Stomach (tissue), 9 donors: Measurements from ENCODE around the gene EGFL7. TPM values are rescaled to one million over a fixed set of nuclear protein-coding genes. Genes with fewer than 3 reads are reported as not detected.

ENCODE experiments used
- DNase-seq, 2 donors: peaks; one replicate each; pipeline versions ENCODE4 v3.0.0 to v3.0.0-alpha.2; 2013 to 2019
- H3K27ac ChIP-seq, 5 donors: fragments of 200-600 bp in 4 of 5; sonication (generic) in 4 of 5; one replicate each; pipeline ENCODE4 v1.5.1; 2013 to 2019; ENCODE audit warnings: mild to moderate bottlenecking in 1 of 5, moderate library complexity in 1 of 5
- H3K27me3 ChIP-seq, 3 donors: fragments of 200-600 bp; sonication (generic); one replicate each; pipeline ENCODE4 v1.5.1; 2017 to 2019; ENCODE audit warnings: mixed run types in 1 of 3
- H3K36me3 ChIP-seq, 4 donors: fragments of 200-600 bp; sonication (generic); 1 replicate in 3 of 4; 2 replicates in 1 of 4; pipeline ENCODE4 v1.5.1; 2016 to 2019
- H3K4me1 ChIP-seq, 4 donors: fragments of 200-600 bp; sonication (generic); one replicate each; pipeline ENCODE4 v1.5.1; 2016 to 2019
- H3K4me3 ChIP-seq, 4 donors: fragments of 200-600 bp; sonication (generic) in 3 of 4; one replicate each; pipeline ENCODE4 v1.5.1; 2016 to 2019; ENCODE audit warnings: mild to moderate bottlenecking in 1 of 4
- H3K9me3 ChIP-seq, 4 donors: fragments of 200-600 bp; sonication (generic); one replicate each; pipeline ENCODE4 v1.5.1; 2016 to 2019
- CTCF ChIP-seq, 7 experiments: fragments of 450-650 bp in 4 of 7; fragments of 200-600 bp in 3 of 7; sonication (generic) in 3 of 7; IDR thresholded peaks; one replicate each; pipeline ENCODE4 v1.5.1; 2016 to 2019; ENCODE audit warnings: antibody characterized with exemption in 7 of 7, control low read depth in 2 of 7, mild to moderate bottlenecking in 1 of 7
- EP300 ChIP-seq: sonication (generic); formaldehyde crosslinking; IDR thresholded peaks from one replicate; pipeline ENCODE4 v1.6.1; 2017; ENCODE audit warnings: antibody characterized with exemption
- POLR2A ChIP-seq, 4 donors: fragments of 450-650 bp; IDR thresholded peaks; one replicate each; pipeline ENCODE4 v1.6.1; 2016; ENCODE audit warnings: antibody characterized with exemption in 4 of 4, control low read depth in 2 of 4, mild to moderate bottlenecking in 1 of 4, moderate library complexity in 1 of 4
- POLR2AphosphoS5 ChIP-seq, 3 donors: sonication (generic); formaldehyde crosslinking; IDR thresholded peaks; one replicate each; pipeline ENCODE4 v1.6.1; 2016; ENCODE audit warnings: antibody characterized with exemption in 3 of 3
- WGBS, 5 donors: extraction: QIAGEN DNeasy Blood & Tissue Kit in 3 of 5; methylation state at CpG; one replicate each; pipeline versions ENCODE4 v1.1.5 to v1.1.7; 2013 to 2018; 5-methylcytosine and 5-hydroxymethylcytosine counted together
- intact Hi-C: fragments of 100-400 bp; cut with DNase I; formaldehyde crosslinking; loops from one replicate; pipeline ENCODE4 v1.15.1; 2023; ENCODE audit warnings: low total_unique reads
- polyA plus RNA-seq, 3 donors: library from polyadenylated mRNA; stranded (reverse); fragments of 200-250 nt; gene quantifications; one replicate each; pipeline ENCODE4 v1.2.3, GENCODE V29; 2013
- total RNA-seq, 5 donors: library from RNA; depleted of rRNA; stranded (reverse); fragments of >200 nt; gene quantifications; one replicate each; pipeline versions ENCODE4 v1.1.0 to v1.2.3, GENCODE V29; 2014 to 2016
- donor health status: healthy with polysubstance abuse.
- donor health status: Bipolar disorder and iron deficiency.
- donor health status: healthy.

Gene EGFL7
- total and polyA plus RNA-seq, 8 donors, result 20.9 to 1,085 (median 52.2) TPM

DNA sequence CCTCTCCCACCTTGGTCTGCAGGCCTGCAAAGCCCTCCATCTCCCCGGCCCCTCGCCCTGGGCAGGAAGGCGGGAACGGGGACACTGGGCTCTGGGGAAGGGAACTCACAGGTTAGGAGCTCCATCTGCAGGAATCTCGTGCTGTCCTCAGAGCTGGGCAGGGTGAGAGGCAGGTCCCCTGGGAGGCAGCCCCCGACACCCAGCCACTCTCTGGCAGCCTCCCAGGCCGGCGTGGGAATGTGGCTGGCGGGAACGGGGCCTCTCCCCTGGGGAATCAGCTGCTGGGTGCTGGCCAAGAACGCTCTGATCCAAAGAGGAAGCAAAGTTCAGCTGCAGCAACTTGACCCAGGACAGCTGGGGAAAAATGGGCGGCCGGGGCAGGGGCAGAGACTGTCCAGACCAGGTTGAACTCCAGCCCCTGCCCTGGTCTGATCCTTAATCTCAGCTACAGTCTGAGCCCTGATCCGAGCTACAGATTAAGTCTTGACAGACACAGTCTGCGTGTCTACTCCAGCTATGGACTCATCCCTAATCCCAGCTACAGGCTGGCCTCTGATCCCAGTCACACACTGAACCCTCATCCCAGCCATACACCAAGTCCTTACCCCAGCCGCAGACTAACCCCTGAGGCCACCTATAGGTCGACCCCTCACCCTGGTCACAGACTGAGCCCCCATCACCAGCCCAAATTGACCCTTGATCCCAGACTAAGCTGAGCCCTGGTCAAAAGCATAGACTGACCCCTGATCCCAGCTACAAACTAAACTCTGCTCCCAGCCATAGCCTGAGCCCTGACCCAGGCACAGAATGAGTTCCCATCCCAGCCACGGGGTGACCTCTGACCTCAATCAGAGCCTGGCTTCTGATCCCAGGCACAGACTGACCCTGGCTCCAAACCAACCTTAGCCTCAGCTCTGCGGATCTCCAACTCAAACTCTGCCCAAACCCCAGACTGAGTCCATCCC, 37.3 kb upstream of the EGFL7 start:
- TF ChIP-seq POLR2AphosphoS5 (IDR thresholded peaks at IDR 0.05), result peak; percentile 23 to 58 (median 42)
- no peak for TF ChIP-seq POLR2A (IDR thresholded peaks at IDR 0.05)
- peak in 3 of 7 experiments; percentile 21 to 53 (median 22) for TF ChIP-seq CTCF (IDR thresholded peaks at IDR 0.05)
- H3K4me1 ChIP-seq, result peaks cover 39 to 81% (median 66%) of the 10 kb centered on the region in 4 donors
- peaks cover 0 to 28% (median 7%) of the 10 kb centered on the region in 3 donors for H3K27me3 ChIP-seq
- 13 to 21% (median 17%) methylated on average over 10 to 19 of the region's 19 CpGs for WGBS, 5 donors
- H3K36me3 ChIP-seq, result no peaks in the 10 kb centered on the region
- no peaks in the 10 kb centered on the region for H3K9me3 ChIP-seq
- H3K27ac ChIP-seq, result peak overlapping the region; percentile 29 to 78 (median 53)
- peak; percentile 92 for DNase-seq
- intact Hi-C loops, result loop anchor here (10.0 kb wide), 1 partner anchor 81 kb away; the partner anchor contains the start of gene NOTCH1
- no peak overlapping the region for H3K4me3 ChIP-seq

GRCh38 chr9:136626066-136626725, 36.5 kb upstream of the EGFL7 start:
- Histone ChIP-seq H3K4me3 (peak overlapping the region in 1 of 4 donors; percentile 13), H3K9me3 (no peaks in the 10 kb centered on the region), H3K27me3 (peaks cover 0 to 28% (median 7%) of the 10 kb centered on the region in 3 donors), H3K36me3 (no peaks in the 10 kb centered on the region), H3K27ac (peak overlapping the region; percentile 29 to 78 (median 53)), H3K4me1 (peaks cover 44 to 81% (median 71%) of the 10 kb centered on the region in 4 donors)
- TF ChIP-seq POLR2A (IDR thresholded peaks at IDR 0.05) (no peak), POLR2AphosphoS5 (IDR thresholded peaks at IDR 0.05) (no peak), EP300 (no peak), CTCF (IDR thresholded peaks at IDR 0.05) (no peak)
- peak; percentile 56 to 83 for DNase-seq
- intact Hi-C loops, result loop anchor here (10.0 kb wide), 1 partner anchor 81 kb away; the partner anchor contains the start of gene NOTCH1
- WGBS, 5 donors, result 27 to 63% (median 34%) methylated on average over 5 to 29 of the region's 30 CpGs

DNA sequence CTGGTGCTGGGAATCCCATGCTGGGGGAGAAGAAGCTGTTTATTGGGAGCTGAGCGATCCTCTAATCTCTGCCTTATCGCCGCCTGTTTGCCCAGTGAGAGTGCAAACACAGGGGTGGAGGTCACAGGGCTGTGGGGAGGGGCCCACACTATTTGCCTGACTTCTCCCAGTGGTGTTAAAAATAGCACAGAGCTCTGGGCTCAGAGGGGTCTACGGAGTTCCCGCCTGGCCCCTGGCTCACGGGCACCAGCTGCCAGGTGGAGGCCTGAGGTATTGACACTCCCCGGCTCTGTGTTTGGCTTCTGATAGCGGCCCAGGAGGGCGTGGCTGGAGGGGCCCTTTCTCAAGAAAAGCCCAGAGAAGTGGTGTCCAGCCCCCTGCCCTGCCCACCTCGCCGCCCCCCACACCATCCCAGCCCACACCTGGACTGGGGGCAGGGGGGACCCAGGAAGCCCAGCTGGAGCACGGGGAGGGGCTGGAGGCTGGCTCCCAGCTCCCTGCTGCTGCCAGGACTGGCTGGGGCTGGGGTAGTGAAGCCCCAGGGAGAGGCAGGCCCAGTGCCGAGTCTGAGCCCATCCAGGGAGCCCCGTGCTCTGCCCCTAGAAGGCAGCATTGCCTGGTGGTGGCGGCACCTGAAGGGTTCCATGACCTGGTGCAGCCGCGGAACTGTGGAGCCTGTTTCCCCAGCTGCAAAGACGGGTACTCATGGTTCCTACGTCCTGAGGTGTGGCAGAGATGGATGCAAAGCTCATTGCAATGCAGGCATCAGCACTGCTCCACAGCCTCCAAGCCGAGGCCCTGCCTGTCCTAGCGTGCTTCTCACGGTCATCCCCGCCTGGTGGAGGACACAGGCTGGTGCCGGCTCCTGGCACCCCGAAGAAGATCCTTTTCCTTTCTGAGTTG, 35.7 kb upstream of the EGFL7 start:
- intact Hi-C loops, result loop anchor here (10.0 kb wide), 1 partner anchor 82 kb away; the partner anchor contains the start of gene NOTCH1
- 28 to 58% (median 43%) methylated on average over 19 to 25 of the region's 25 CpGs for WGBS, 5 donors
- peaks cover 44 to 79% (median 76%) of the 10 kb centered on the region in 4 donors for H3K4me1 ChIP-seq

More for the DNA sequence above, 35.7 kb upstream of the EGFL7 start:
- H3K27me3 ChIP-seq, result peaks cover 0 to 30% (median 7%) of the 10 kb centered on the region in 3 donors
- TF ChIP-seq POLR2AphosphoS5 (IDR thresholded peaks at IDR 0.05), result peak in 2 of 3 donors; percentile 25 to 36
- TF ChIP-seq CTCF (IDR thresholded peaks at IDR 0.05), result no peak
- H3K9me3 ChIP-seq, result no peaks in the 10 kb centered on the region
- H3K27ac ChIP-seq, result peak overlapping the region; percentile 53 to 78 (median 68)
- DNase-seq, result peak; percentile 89 to 92
- no peaks in the 10 kb centered on the region for H3K36me3 ChIP-seq
- peak overlapping the region in 1 of 4 donors; percentile 13 for H3K4me3 ChIP-seq
